Mesenchymal stem cell (in vitro differentiated cells and primary cell): Measurements from ENCODE around the gene DLGAP3.

Experiments
- DNase-seq: peaks from one replicate; pipeline ENCODE4 v3.0.0-alpha.2; 2013
- H2AFZ ChIP-seq: one replicate; pipeline ENCODE4 v1.6.1; 2013; ENCODE audit warnings: low read depth, mild to moderate bottlenecking, control low read depth, inconsistent platforms, low read length, moderate library complexity
- H2AK5ac ChIP-seq: 2 replicates; pipeline ENCODE4 v1.6.1; 2013; ENCODE audit warnings: low read length, moderate library complexity, mild to moderate bottlenecking, inconsistent platforms; ENCODE audit not compliant: severe bottlenecking
- H2BK120ac ChIP-seq: one replicate; pipeline ENCODE4 v1.6.1; 2013; ENCODE audit warnings: low read depth, mild to moderate bottlenecking, inconsistent platforms, low read length, moderate library complexity
- H2BK12ac ChIP-seq, 2 experiments: one replicate each; pipeline ENCODE4 v1.6.1; 2013; ENCODE audit warnings: inconsistent platforms in 2 of 2, low read length in 2 of 2, mild to moderate bottlenecking in 2 of 2, moderate library complexity in 2 of 2, control low read depth in 1 of 2
- H2BK15ac ChIP-seq: one replicate; pipeline ENCODE4 v1.6.1; 2013; ENCODE audit warnings: mild to moderate bottlenecking, low read depth, inconsistent platforms; ENCODE audit not compliant: poor library complexity, severe bottlenecking
- H2BK5ac ChIP-seq: 2 replicates; pipeline ENCODE4 v1.6.1; 2013; ENCODE audit warnings: low read depth, mild to moderate bottlenecking, low read length, control low read depth, inconsistent platforms; ENCODE audit not compliant: poor library complexity, severe bottlenecking
- H3K14ac ChIP-seq, 2 experiments: one replicate each; pipeline ENCODE4 v1.6.1; 2013; ENCODE audit warnings: inconsistent platforms in 2 of 2, low read length in 2 of 2, control low read depth in 1 of 2, mild to moderate bottlenecking in 1 of 2, moderate library complexity in 1 of 2
- H3K18ac ChIP-seq, 2 experiments: one replicate each; pipeline ENCODE4 v1.6.1; 2013; ENCODE audit warnings: inconsistent platforms in 2 of 2, low read length in 2 of 2, control low read depth in 1 of 2, low read depth in 1 of 2, mild to moderate bottlenecking in 1 of 2
- H3K23ac ChIP-seq, 2 experiments: one replicate each; pipeline ENCODE4 v1.6.1; 2013; ENCODE audit warnings: inconsistent platforms in 2 of 2, low read length in 2 of 2, mild to moderate bottlenecking in 2 of 2, moderate library complexity in 2 of 2, control low read depth in 1 of 2
- H3K27ac ChIP-seq: 2 replicates; pipeline ENCODE4 v1.5.1; 2013; ENCODE audit warnings: mild to moderate bottlenecking, moderate library complexity, low read length, control low read depth, inconsistent platforms; ENCODE audit not compliant: poor library complexity, severe bottlenecking
- H3K27me3 ChIP-seq, 2 experiments: 2 replicates each; pipeline versions ENCODE4 v1.6.1 to v1.7.0; 2013; ENCODE audit warnings: low read length in 2 of 2, mild to moderate bottlenecking in 2 of 2, moderate library complexity in 2 of 2, control low read depth in 1 of 2, inconsistent platforms in 1 of 2; ENCODE audit not compliant: control insufficient read depth in 1 of 2, insufficient read depth in 1 of 2
- H3K36me3 ChIP-seq, 2 experiments: 2 replicates each; pipeline versions ENCODE4 v1.6.1 to v1.7.0; 2013; ENCODE audit warnings: low read length in 2 of 2, control low read depth in 1 of 2, inconsistent platforms in 1 of 2, low read depth in 1 of 2, mild to moderate bottlenecking in 1 of 2; ENCODE audit not compliant: insufficient read depth in 2 of 2, control insufficient read depth in 1 of 2
- H3K4ac ChIP-seq, 2 experiments: one replicate each; pipeline ENCODE4 v1.6.1; 2013; ENCODE audit warnings: inconsistent platforms in 2 of 2, low read length in 2 of 2, mild to moderate bottlenecking in 2 of 2, moderate library complexity in 2 of 2, control low read depth in 1 of 2, low read depth in 1 of 2
- H3K4me1 ChIP-seq: 2 replicates; pipeline ENCODE4 v1.6.1; 2013; ENCODE audit warnings: low read depth, low read length, control low read depth; ENCODE audit not compliant: control insufficient read depth, insufficient read depth
- H3K4me2 ChIP-seq: 2 replicates; pipeline ENCODE4 v1.6.1; 2013; ENCODE audit warnings: low read length, mild to moderate bottlenecking, inconsistent platforms; ENCODE audit not compliant: poor library complexity, severe bottlenecking
- H3K4me3 ChIP-seq, 2 experiments: 2 replicates each; pipeline versions ENCODE4 v1.5.1 to v1.7.0; 2013; ENCODE audit warnings: low read length in 2 of 2, mild to moderate bottlenecking in 2 of 2, control low read depth in 1 of 2, low read depth in 1 of 2; ENCODE audit not compliant: insufficient read depth in 1 of 2
- H3K79me1 ChIP-seq: replicated peaks from 2 replicates; pipeline ENCODE4 v1.6.1; 2013; ENCODE audit warnings: mild to moderate bottlenecking, control low read depth, low read length, inconsistent platforms; ENCODE audit not compliant: poor library complexity, severe bottlenecking
- H3K9ac ChIP-seq: 2 replicates; pipeline ENCODE4 v1.7.0; 2013; ENCODE audit warnings: mild to moderate bottlenecking, low read length, moderate library complexity
- H3K9me3 ChIP-seq: 2 replicates; pipeline ENCODE4 v1.7.0; 2013; ENCODE audit warnings: mild to moderate bottlenecking, low read length; ENCODE audit not compliant: control insufficient read depth
- H4K8ac ChIP-seq: one replicate; pipeline ENCODE4 v1.6.1; 2013; ENCODE audit warnings: inconsistent platforms, mild to moderate bottlenecking, low read length, moderate library complexity
- H4K91ac ChIP-seq: one replicate; pipeline ENCODE4 v1.6.1; 2013; ENCODE audit warnings: mild to moderate bottlenecking, low read length, inconsistent platforms
- WGBS: methylation state at CpG from one replicate; pipeline ENCODE4 v1.1.7; 2013; ENCODE audit warnings: mixed read lengths; 5-methylcytosine and 5-hydroxymethylcytosine counted together

DLGAP3 gene

GRCh38 chr1:34845131-34845901, 84.1 kb downstream of the DLGAP3 start:
- no peak overlapping the region for H2BK5ac ChIP-seq
- H4K8ac ChIP-seq: no peak overlapping the region
- H3K4me2 ChIP-seq: no peak overlapping the region
- DNase-seq: no peak
- no peak overlapping the region for H3K14ac ChIP-seq
- H3K9ac ChIP-seq: no peak overlapping the region
- no peak overlapping the region for H2BK120ac ChIP-seq
- no peak overlapping the region for H2AK5ac ChIP-seq
- no peak overlapping the region for H3K18ac ChIP-seq
- peaks cover 32% of the 10 kb centered on the region for H3K79me1 ChIP-seq
- H3K9me3 ChIP-seq: no peaks in the 10 kb centered on the region
- no peak overlapping the region for H3K4me3 ChIP-seq
- no peak overlapping the region for H2BK12ac ChIP-seq
- peaks cover 2% of the 10 kb centered on the region for H3K4me1 ChIP-seq
- no peaks in the 10 kb centered on the region for H3K27me3 ChIP-seq
- WGBS: 92% methylated on average over 15 of the region's 16 CpGs
- no peak overlapping the region for H3K23ac ChIP-seq
- H3K4ac ChIP-seq: no peak overlapping the region
- no peak overlapping the region for H3K27ac ChIP-seq
- H2BK15ac ChIP-seq: no peak overlapping the region
- H3K36me3 ChIP-seq: peaks cover 4 to 22% of the 10 kb centered on the region in 2 experiments
- no peak overlapping the region for H4K91ac ChIP-seq
- H2AFZ ChIP-seq: no peak overlapping the region

GRCh38 chr1:34844252-34844634, 85.2 kb downstream of the DLGAP3 start:
- Histone ChIP-seq H2BK15ac (no peak overlapping the region), H4K8ac (no peak overlapping the region), H2BK12ac (no peak overlapping the region), H3K18ac (no peak overlapping the region), H3K23ac (no peak overlapping the region), H2AFZ (no peak overlapping the region), H4K91ac (no peak overlapping the region), H3K9ac (no peak overlapping the region), H3K14ac (no peak overlapping the region), H2BK5ac (no peak overlapping the region), H3K9me3 (no peaks in the 10 kb centered on the region), H3K36me3 (peaks cover 4 to 14% of the 10 kb centered on the region in 2 experiments), H3K4me2 (no peak overlapping the region), H3K4ac (no peak overlapping the region), H3K79me1 (peaks cover 28% of the 10 kb centered on the region), H3K27me3 (no peaks in the 10 kb centered on the region), H3K27ac (no peak overlapping the region), H2BK120ac (no peak overlapping the region), H3K4me3 (no peak overlapping the region), H2AK5ac (no peak overlapping the region), H3K4me1 (peaks cover 2% of the 10 kb centered on the region)
- no peak for DNase-seq
- WGBS: 78% methylated on average over 3 of the region's 4 CpGs

DNA sequence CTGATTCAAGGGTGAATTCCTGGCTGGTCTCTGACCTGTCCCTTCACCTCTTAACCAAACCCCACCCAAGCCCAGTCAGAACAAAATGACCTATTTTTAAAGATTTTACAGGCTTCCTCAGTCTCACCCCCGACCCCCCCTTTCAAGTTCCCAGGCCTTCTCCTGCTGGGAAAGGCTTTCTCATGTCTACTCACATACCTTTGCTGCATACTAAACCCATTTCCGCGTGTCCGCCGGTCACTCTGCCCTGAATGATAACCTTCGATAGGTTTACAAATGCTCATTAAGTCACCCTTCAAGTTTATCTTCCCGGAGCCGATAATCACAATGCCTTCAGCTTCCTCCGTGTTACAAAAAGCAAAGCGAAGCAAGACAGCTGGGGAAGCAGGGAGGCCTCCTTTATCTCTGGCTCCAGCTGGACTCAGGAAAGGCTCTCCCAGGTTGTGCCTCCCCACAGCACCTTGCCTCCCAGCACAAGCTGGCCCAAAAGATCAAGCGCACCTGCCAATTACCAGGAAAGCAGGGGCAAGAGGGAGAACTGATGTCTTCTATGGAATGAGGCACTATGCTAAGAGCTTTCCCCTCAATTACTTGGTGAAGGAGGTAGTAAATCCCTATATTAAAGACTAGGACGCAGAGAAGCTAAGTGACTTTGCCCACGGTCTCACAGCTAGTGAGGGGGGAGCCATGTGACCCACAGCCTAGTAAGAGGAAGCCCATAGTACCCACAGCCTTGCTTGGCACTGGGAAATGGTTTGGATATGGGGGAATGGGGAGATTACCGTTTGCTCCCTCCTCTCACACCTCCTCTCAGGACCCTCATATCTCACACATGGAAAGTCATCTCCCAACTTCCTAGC, 85.8 kb downstream of the DLGAP3 start:
- Histone ChIP-seq H4K8ac (no peak overlapping the region), H3K14ac (no peak overlapping the region), H2AFZ (no peak overlapping the region), H3K23ac (no peak overlapping the region), H3K9me3 (no peaks in the 10 kb centered on the region), H2BK12ac (no peak overlapping the region), H3K4ac (no peak overlapping the region), H2AK5ac (no peak overlapping the region), H3K4me1 (peaks cover 2% of the 10 kb centered on the region), H3K79me1 (peaks cover 24% of the 10 kb centered on the region), H3K27me3 (no peaks in the 10 kb centered on the region), H3K4me3 (no peak overlapping the region), H3K36me3 (peaks cover 4 to 8% of the 10 kb centered on the region in 2 experiments), H3K27ac (no peak overlapping the region), H2BK5ac (no peak overlapping the region), H2BK120ac (no peak overlapping the region), H3K4me2 (no peak overlapping the region), H2BK15ac (no peak overlapping the region), H4K91ac (no peak overlapping the region), H3K18ac (no peak overlapping the region), H3K9ac (no peak overlapping the region)
- DNase-seq: no peak
- WGBS: 59% methylated on average over 13 of the region's 14 CpGs

- no peak overlapping the region for H3K4ac ChIP-seq
- H2AFZ ChIP-seq: no peak overlapping the region
- no peaks in the 10 kb centered on the region for H3K9me3 ChIP-seq
- no peak overlapping the region for H4K8ac ChIP-seq
- DNase-seq: no peak
- peaks cover 2% of the 10 kb centered on the region for H3K4me1 ChIP-seq
- H2BK5ac ChIP-seq: no peak overlapping the region
- no peak overlapping the region for H3K23ac ChIP-seq
- no peak overlapping the region for H3K14ac ChIP-seq
- H3K18ac ChIP-seq: no peak overlapping the region
- H2BK12ac ChIP-seq: no peak overlapping the region
- no peak overlapping the region for H3K9ac ChIP-seq
- peaks cover 19% of the 10 kb centered on the region for H3K79me1 ChIP-seq
- H3K27ac ChIP-seq: no peak overlapping the region
- no peak overlapping the region for H2BK15ac ChIP-seq
- H2AK5ac ChIP-seq: no peak overlapping the region
- WGBS: 81% methylated on average over 4 of the region's 4 CpGs
- H4K91ac ChIP-seq: no peak overlapping the region
- no peak overlapping the region for H3K4me2 ChIP-seq
- peaks cover 2 to 4% of the 10 kb centered on the region in 2 experiments for H3K36me3 ChIP-seq
- H3K27me3 ChIP-seq: no peaks in the 10 kb centered on the region
- no peak overlapping the region for H3K4me3 ChIP-seq
- no peak overlapping the region for H2BK120ac ChIP-seq
Observed at GRCh38 chr1:34842952-34843371, 86.5 kb downstream of the DLGAP3 start.
